ENCODE data around the gene ENOSF1. TPM values are rescaled to one million over a fixed set of nuclear protein-coding genes. Genes with fewer than 3 reads are reported as not detected.

The ENOSF1 gene
- total and polyA plus RNA-seq, 2 of the 13 experiments (the other 11 are each of a cell fraction or from before 2014, with no cell fraction given), result 37.6 to 40.1 TPM

- TF ChIP-seq ZNF781 (CRISPR knock-in tag; IDR thresholded peaks at IDR 0.05; ENCODE audit: borderline replicate concordance, not compliant biosample characterization), result no peak
- peak; percentile 78; the same call in 1 of the 2 replicates for TF ChIP-seq ZFP91 (CRISPR knock-in tag; IDR thresholded peaks at IDR 0.05; ENCODE audit: borderline replicate concordance)
- no peak; the same call in 1 of the 2 replicates for TF ChIP-seq ZFP90 (CRISPR knock-in tag; IDR thresholded peaks at IDR 0.05; ENCODE audit: borderline replicate concordance)
- no peak for TF ChIP-seq JARID2 (CRISPR knock-in tag; IDR thresholded peaks at IDR 0.05; ENCODE audit: insufficient replicate concordance)
- TF ChIP-seq PRDM15 (CRISPR knock-in tag; IDR thresholded peaks at IDR 0.05), result no peak
- no peak for TF ChIP-seq ZNF407 (CRISPR knock-in tag; IDR thresholded peaks at IDR 0.05; ENCODE audit: not compliant biosample characterization)
- no peak for TF ChIP-seq SCMH1 (CRISPR knock-in tag; IDR thresholded peaks at IDR 0.05; ENCODE audit: borderline replicate concordance)
- TF ChIP-seq NR1H2 (CRISPR knock-in tag; IDR thresholded peaks at IDR 0.05; ENCODE audit: borderline replicate concordance, low read depth), result no peak
- TF ChIP-seq KDM5B (CRISPR knock-in tag; IDR thresholded peaks at IDR 0.05; ENCODE audit: borderline replicate concordance), result peak; percentile 79; the same call in 1 of the 2 replicates
- TF ChIP-seq ZNF484 (CRISPR knock-in tag; IDR thresholded peaks at IDR 0.05; ENCODE audit: borderline replicate concordance, low read depth), result 0 out of 2 replicates have a peak, but pooled peaks have one; percentile 23
- no peak for TF ChIP-seq ZBTB1 (CRISPR knock-in tag; IDR thresholded peaks at IDR 0.05; ENCODE audit: borderline replicate concordance)
- TF ChIP-seq PPARG (CRISPR knock-in tag; conservative IDR thresholded peaks at IDR 0.05), result peak; percentile 26; the same call in 1 of the 2 replicates
These were observed 54.2 kb downstream of the ENOSF1 start (continued) for GRCh38 chr18:658001-658946.

Data from HepG2 (cell line).